OCI-LY1 (cell line): Measurements from ENCODE around the gene COLQ.

Experiments used
- CTCF ChIP-seq: fragments of 200-600 bp; sonication (generic), shearing (Covaris generic); IDR thresholded peaks from 2 replicates; pipeline ENCODE4 v1.5.1; 2017; ENCODE audit warnings: mild to moderate bottlenecking, antibody characterized with exemption, low read length, moderate library complexity, mixed read lengths
- EZH2 ChIP-seq: fragments of 200-600 bp; sonication (generic), shearing (Covaris generic); IDR thresholded peaks from 2 replicates; pipeline ENCODE4 v1.8.0; 2017; ENCODE audit warnings: borderline replicate concordance, mixed run types, mild to moderate bottlenecking, antibody characterized with exemption, low read length, moderate library complexity, mixed read lengths

- no peak for TF ChIP-seq CTCF
- no peak for TF ChIP-seq EZH2
Measured at GRCh38 chr3:15439476-15439875, 82.0 kb downstream of the COLQ start.
